ENCODE results near the gene SLC22A23. TPM values are rescaled to one million over a fixed set of nuclear protein-coding genes. Genes with fewer than 3 reads are reported as not detected.

SLC22A23 gene
- total and polyA plus RNA-seq, 2 experiments from 2014 or later, result 6.1 to 38.3 TPM

GRCh38 chr6:3427687-3428085, 29.2 kb downstream of the SLC22A23 start:
- ATAC-seq, result no peak
- no peak for DNase-seq (ENCODE audit: low spot score)
- Mint-ChIP-seq H3K36me3 (ENCODE audit: low read depth) (peaks cover 51% of the 10 kb centered on the region), H3K27me3 (ENCODE audit: insufficient read depth, low read depth, poor library complexity) (peaks cover 7% of the 10 kb centered on the region), H3K27ac (peak overlapping the region; percentile 74), H3K4me1 (peaks cover 78% of the 10 kb centered on the region), H3K9me3 (no peaks in the 10 kb centered on the region), H3K4me3 (no peak overlapping the region)
- no peak overlapping the region for H3K4me3 ChIP-seq
- no peaks in the 10 kb centered on the region for H3K27me3 ChIP-seq (ENCODE audit: insufficient read depth)
- peak overlapping the region; percentile 34; the same call in 1 of the 2 replicates for H3K27ac ChIP-seq (ENCODE audit: low read depth)
- no peaks in the 10 kb centered on the region for H3K36me3 ChIP-seq (ENCODE audit: insufficient read depth)
- H2AFZ ChIP-seq, result no peak overlapping the region
- TF ChIP-seq, protein P1, sequence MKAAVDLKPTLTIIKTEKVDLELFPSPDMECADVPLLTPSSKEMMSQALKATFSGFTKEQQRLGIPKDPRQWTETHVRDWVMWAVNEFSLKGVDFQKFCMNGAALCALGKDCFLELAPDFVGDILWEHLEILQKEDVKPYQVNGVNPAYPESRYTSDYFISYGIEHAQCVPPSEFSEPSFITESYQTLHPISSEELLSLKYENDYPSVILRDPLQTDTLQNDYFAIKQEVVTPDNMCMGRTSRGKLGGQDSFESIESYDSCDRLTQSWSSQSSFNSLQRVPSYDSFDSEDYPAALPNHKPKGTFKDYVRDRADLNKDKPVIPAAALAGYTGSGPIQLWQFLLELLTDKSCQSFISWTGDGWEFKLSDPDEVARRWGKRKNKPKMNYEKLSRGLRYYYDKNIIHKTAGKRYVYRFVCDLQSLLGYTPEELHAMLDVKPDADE (IDR thresholded peaks at IDR 0.05), result no peak
- TF ChIP-seq, protein P2, sequence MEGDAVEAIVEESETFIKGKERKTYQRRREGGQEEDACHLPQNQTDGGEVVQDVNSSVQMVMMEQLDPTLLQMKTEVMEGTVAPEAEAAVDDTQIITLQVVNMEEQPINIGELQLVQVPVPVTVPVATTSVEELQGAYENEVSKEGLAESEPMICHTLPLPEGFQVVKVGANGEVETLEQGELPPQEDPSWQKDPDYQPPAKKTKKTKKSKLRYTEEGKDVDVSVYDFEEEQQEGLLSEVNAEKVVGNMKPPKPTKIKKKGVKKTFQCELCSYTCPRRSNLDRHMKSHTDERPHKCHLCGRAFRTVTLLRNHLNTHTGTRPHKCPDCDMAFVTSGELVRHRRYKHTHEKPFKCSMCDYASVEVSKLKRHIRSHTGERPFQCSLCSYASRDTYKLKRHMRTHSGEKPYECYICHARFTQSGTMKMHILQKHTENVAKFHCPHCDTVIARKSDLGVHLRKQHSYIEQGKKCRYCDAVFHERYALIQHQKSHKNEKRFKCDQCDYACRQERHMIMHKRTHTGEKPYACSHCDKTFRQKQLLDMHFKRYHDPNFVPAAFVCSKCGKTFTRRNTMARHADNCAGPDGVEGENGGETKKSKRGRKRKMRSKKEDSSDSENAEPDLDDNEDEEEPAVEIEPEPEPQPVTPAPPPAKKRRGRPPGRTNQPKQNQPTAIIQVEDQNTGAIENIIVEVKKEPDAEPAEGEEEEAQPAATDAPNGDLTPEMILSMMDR (conservative IDR thresholded peaks at IDR 0.05; ENCODE audit: low read depth in 2 of 2), result no peak
- TF ChIP-seq JUNB (IDR thresholded peaks at IDR 0.05; ENCODE audit: unreplicated experiment), result no peak
- no peak for TF ChIP-seq STAT1 (IDR thresholded peaks at IDR 0.05; ENCODE audit: unreplicated experiment)
- no peak for TF ChIP-seq ZNF462 (CRISPR knock-in tag; IDR thresholded peaks at IDR 0.05)
- no peak for TF ChIP-seq POLR2AphosphoS5 (IDR thresholded peaks at IDR 0.05; ENCODE audit: low read depth)
- TF ChIP-seq, protein P3, sequence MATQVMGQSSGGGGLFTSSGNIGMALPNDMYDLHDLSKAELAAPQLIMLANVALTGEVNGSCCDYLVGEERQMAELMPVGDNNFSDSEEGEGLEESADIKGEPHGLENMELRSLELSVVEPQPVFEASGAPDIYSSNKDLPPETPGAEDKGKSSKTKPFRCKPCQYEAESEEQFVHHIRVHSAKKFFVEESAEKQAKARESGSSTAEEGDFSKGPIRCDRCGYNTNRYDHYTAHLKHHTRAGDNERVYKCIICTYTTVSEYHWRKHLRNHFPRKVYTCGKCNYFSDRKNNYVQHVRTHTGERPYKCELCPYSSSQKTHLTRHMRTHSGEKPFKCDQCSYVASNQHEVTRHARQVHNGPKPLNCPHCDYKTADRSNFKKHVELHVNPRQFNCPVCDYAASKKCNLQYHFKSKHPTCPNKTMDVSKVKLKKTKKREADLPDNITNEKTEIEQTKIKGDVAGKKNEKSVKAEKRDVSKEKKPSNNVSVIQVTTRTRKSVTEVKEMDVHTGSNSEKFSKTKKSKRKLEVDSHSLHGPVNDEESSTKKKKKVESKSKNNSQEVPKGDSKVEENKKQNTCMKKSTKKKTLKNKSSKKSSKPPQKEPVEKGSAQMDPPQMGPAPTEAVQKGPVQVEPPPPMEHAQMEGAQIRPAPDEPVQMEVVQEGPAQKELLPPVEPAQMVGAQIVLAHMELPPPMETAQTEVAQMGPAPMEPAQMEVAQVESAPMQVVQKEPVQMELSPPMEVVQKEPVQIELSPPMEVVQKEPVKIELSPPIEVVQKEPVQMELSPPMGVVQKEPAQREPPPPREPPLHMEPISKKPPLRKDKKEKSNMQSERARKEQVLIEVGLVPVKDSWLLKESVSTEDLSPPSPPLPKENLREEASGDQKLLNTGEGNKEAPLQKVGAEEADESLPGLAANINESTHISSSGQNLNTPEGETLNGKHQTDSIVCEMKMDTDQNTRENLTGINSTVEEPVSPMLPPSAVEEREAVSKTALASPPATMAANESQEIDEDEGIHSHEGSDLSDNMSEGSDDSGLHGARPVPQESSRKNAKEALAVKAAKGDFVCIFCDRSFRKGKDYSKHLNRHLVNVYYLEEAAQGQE (IDR thresholded peaks at IDR 0.05; ENCODE audit: unreplicated experiment), result no peak
- H3K4me1 ChIP-seq (ENCODE audit: insufficient read depth), result peaks cover 65% of the 10 kb centered on the region
- H3F3A ChIP-seq (replicated peaks; ENCODE audit: low read depth), result peaks cover 24% of the 10 kb centered on the region
- H3K9me2 ChIP-seq (ENCODE audit: insufficient read depth), result no peaks in the 10 kb centered on the region
- H3K4me2 ChIP-seq, result no peak overlapping the region; the same call in 1 of the 2 replicates
- no peaks in the 10 kb centered on the region for H4K20me1 ChIP-seq (replicated peaks; ENCODE audit: insufficient read depth)
- peaks cover 74% of the 10 kb centered on the region for H3K79me2 ChIP-seq (replicated peaks; ENCODE audit: insufficient read depth)
